Right lung (tissue), 5 donors: ENCODE results near the gene NET1. TPM values are rescaled to one million over a fixed set of nuclear protein-coding genes. Genes with fewer than 3 reads are reported as not detected.
A peak's percentile ranks its signal among the peaks of the same experiment; 100 is the strongest.
"Not testable (repeated sequence)": the region's sequence is repeated elsewhere in the genome, so short reads cannot be mapped to it uniquely, and the experiment has no call there.

Source experiments
- DNase-seq, 2 donors: peaks; one replicate each; pipeline ENCODE4 v3.0.0-alpha.2; 2013
- polyA plus RNA-seq, 5 donors: library from polyadenylated mRNA; unstranded; fragments of 120-200 nt; gene quantifications; one replicate each; pipeline versions ENCODE4 v1.2.1 to v1.2.3, GENCODE V29; 2013; ENCODE audit warnings: inconsistent platforms in 1 of 5, low replicate concordance in 1 of 5; ENCODE audit not compliant: insufficient read length in 5 of 5, insufficient read depth in 1 of 5

The NET1 gene
- polyA plus RNA-seq, 5 donors: 129 to 220 (median 187) TPM

DNA sequence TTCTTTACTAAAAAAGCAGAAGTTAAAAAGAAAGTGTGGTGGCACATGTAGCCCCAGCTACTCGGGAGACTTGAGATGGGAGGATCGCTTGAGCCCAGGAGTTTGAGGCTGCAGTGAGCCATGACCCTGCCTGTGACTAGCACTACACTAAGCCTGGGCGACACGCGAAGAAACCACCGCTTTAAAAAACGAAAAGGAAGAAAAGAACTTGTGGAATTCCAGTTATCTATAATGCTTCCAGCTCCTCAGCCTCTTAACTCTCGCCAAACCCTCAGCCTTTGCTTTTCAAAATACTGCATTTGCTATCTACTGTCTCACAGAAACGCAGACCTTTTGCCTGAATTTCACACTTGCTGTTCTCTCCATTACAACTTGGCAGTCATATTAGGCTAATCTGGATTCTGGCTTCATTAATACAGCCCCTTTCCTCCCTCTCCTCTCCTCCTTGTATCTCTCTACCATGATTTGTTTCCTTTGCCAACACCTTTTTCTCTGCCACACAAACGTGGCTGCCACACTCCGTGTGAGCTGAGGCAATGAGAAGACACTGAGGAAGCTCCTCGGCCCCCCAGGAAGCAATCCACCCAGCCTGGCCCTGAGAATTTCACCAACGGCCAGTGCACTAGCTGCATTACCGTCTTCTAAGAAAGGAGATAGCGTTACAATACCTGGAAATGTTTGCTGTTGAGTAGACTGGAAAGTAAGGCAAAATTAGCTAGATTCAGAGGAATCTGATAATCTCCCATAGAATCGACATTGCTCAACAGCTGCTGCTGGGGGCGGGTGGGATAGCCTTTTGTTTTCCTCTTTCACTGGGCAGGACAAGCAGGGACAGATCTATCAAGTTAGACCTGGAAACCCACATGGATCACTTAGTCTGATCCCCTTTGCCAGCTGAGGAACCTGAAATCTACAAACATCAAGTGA is 49.8 kb downstream of the NET1 start:
- DNase-seq: no peak

DNA sequence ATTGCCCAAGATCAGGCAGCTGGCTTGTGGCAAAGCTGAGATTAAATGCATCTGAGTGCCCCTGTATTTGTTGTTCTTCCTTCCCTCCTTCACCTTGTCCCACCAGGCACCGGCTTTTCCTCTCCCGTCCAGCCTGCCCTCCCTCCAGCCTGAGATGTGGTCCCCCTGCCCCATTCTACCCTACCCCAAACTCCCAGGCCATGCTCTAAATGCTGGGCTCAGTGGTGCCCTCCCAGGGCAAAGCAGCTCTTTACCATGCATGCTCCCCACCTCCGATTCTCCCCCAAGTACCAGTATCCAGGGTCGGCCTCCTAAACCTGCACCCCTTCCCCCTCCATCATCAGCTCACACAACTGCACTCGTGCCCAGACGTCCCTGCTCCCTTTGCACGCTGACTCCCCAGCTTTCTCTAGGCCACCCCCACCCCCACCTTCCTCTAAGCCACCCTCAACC is 50.5 kb downstream of the NET1 start:
- DNase-seq: no peak

DNA sequence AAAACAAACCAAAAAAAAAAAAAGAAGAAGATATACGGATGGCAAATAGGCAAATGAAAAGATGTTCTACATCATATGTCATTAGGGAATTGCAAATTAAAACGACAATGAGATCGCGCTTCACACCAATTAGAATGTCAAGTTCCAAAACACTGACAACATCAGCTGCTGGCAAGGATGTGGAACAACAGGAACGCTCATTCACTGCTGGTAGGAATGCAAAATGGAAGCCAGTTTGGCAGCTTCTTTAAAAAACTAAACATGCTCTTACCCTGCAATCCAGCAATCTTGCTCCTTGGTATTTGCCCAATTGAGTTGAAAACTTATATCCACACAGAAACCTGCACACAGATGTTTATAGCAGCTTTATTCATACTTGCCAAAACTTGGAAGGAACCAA is 52.2 kb downstream of the NET1 start:
- DNase-seq: no peak

DNA sequence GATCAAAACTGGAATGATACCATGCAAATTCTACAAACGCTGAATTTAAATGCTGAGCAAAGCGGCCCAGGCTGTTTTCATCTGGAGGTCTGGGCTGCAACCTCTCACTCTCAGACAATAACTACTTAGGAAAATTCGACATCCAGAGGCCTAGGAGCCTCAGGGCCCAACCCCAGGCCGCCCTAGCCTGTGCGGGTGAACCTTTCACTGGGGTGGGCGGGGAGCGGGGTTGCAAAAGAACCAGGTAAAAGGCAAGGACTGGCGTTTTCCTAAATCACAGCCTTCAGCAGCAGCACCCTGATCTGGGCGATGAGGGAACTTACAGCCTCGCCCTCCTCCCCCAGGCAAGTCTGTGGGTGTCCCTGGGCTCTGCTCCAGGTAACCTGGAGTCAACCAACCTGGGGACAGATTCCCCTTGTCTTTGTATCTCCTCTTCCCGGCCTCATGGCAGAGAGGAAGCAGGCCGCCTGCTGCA is 53.7 kb downstream of the NET1 start:
- no peak for DNase-seq

DNA sequence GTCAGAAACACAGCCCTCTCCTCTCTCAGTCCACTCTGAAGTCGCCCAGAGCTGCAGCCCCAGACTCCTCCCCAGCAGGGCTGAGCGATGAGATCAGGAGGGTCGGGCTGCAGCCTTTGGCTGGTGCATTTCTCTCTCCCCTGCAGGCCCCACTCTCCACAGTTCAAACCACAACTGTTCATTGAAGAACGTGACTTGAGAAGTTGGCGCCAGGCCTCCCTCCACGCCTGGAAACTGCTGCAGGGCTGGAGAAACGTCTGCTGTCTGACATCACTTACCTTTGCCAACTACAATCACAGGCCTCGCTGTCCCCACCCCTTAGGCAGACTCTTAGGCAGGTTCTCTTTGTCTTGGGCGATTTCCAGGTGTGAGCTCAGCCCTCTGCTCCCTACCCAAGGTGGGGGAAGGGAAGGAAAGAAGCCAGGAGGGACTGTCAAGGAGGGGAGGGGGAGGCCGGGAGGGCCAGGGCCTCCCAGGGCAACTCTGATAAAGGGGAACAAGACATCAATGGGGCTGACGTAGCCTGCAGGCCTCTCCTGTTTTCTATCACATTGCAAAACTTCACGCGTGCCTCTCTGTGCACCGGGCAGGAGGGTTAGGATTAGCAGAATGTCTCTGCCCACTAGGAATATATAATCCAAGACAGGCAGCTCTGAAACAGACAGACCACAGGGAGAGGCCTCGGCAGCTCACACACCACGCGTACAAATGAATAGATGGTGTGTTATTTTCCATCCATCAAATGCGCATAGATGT is 54.3 kb downstream of the NET1 start:
- DNase-seq: peak; percentile 78 to 81

GRCh38 chr10:5467207-5467535 is 54.8 kb downstream of the NET1 start:
- no peak for DNase-seq

- DNase-seq: no peak
These were observed 55.4 kb downstream of the NET1 start for GRCh38 chr10:5467634-5468255.

GRCh38 chr10:5468262-5469106 is 56.1 kb downstream of the NET1 start:
- no peak for DNase-seq

- DNase-seq: no peak
These were observed 57.1 kb downstream of the NET1 start for GRCh38 chr10:5469353-5470061.

DNA sequence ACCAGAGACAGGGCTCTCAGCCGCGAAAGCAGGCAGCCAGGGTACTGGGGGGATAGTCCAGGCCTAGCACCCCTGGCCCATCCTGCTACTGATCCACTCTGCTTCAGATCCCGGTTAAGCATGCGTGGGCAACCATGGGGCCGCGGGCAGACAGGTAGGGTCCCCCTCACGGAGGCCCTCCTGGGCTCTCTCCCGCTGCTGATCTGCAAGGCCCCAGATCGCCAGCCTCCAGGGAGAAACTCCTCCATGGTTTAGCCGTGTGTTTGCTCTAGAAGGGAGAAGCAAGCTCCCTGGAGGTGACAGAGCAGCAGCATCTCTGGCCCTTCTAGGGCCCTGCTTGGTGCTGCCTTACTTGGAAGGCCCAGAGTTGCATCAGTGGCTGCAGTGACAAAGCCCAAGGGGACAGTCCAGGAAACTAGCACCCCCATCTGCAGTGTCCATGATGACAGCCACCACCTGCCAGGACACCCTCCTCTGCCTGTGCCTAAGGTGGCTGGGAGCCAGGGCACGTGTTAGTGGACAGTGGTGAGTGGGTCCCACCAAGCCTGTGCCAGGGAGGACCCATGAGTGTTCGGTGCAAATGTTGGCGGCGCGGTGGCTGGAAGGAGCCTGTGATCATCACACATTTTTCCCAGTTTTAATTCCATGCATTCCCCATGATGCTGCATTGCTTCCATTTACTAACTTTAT is 57.9 kb downstream of the NET1 start:
- DNase-seq: no peak

DNA sequence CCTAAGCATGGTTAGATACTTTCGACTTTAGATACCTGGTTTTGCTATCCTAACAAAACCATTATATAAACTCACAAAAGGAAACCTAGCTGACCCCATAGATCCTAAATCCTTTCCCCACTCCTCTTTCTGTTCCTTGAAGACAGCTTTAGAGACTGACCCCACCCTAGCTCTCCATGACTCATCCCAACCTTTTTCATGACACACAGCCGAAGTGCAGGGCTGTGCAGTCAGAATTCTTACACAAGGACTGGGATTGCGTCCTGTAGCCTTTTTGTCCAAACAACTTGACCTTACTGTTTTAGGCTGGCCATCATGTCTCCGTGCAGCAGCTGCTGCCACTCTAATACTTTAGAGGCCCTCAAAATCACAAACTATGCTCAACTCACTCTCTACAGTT is 62.3 kb downstream of the NET1 start:
- not testable (repeated sequence) for DNase-seq

DNA sequence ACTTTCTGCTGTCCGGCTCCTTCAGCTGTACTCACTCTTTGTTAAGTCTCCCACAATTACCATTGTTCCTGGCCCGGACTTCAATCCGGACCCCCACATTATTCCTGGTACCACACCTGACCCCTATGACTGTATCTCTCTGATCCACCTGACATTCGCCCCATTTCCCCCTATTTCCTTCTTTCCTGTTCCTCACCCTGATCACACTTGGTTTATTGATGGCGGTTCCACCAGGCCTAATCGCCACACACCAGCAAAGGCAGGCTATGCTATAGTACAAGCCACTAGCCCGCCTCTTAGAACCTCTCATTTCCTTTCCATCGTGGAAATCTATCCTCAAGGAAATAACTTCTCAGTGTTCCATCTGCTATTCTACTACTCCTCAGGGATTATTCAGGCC is 62.7 kb downstream of the NET1 start:
- not testable (repeated sequence) for DNase-seq

DNA sequence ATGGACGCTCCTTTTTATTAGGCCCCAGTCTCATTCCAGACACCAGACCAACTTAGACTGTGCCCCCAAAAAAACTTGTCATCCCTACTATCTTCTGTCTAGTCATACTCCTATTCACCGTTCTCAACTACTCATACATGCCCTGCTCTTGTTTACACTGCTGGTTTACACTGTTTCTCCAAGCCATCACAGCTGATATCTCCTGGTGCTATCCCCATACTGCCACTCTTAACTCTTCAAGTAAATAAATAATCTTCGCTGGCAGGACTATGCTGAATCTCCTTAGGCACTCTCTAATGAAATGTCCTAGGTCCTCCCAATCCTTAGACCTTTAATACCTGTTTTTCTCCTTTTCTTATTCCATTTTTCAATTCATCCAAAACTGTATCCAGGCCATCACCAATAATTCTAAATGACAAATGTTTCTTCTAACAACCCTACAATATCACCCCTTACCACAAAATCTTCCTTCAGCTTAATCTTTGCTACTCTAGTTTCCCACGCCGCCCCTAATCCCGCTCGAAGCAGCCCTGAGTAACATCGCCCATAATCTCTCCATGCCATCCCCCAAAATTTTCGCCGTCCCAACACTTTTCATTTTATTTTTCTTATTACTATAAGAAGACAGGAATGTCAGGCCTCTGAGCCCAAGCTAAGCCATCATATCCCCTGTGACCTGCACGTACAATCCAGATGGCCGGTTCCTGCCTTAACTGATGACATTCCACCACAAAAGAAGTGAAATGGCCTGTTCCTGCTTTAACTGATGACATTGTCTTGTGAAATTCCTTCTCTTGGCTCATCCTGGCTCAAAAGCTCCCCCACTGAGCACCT is 63.8 kb downstream of the NET1 start:
- not testable (repeated sequence) for DNase-seq

GRCh38 chr10:5476918-5477525 is 64.7 kb downstream of the NET1 start:
- no peak for DNase-seq

DNA sequence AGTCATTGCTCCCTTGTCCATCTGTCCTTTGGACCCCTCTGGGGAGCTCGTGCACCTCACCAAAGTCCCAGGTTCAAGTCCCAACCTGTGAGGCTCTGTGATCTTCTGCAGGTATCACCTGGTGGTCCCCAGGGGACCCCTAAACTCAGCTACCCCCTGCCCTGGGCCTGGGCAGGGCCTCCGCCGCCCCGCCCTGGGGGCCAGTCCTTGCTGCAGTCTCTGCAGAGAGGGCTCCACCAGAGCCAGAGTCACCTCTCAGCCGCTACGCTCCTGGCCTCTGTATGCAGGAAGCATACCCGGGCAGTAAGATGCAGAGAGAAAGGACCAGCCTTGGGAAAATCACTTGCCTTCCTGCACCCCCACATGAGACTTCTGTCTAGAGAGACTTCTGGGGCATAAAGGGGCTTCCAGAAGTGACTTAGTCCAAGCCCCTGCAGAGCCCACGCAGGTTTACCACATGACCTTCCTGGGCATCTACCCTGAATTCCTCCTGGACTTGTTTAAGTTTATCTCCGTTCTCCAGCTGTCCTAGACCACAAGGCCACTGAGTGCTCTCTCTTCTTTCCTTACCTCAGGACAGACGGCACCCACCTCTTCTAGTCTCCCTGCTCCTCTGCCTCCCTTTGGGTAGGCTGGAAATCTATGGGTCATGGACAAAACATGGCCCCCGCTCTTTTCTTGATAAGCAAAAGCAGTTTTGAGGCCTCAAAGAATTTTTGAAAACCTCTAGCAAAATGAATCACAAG is 65.8 kb downstream of the NET1 start:
- no peak for DNase-seq

DNA sequence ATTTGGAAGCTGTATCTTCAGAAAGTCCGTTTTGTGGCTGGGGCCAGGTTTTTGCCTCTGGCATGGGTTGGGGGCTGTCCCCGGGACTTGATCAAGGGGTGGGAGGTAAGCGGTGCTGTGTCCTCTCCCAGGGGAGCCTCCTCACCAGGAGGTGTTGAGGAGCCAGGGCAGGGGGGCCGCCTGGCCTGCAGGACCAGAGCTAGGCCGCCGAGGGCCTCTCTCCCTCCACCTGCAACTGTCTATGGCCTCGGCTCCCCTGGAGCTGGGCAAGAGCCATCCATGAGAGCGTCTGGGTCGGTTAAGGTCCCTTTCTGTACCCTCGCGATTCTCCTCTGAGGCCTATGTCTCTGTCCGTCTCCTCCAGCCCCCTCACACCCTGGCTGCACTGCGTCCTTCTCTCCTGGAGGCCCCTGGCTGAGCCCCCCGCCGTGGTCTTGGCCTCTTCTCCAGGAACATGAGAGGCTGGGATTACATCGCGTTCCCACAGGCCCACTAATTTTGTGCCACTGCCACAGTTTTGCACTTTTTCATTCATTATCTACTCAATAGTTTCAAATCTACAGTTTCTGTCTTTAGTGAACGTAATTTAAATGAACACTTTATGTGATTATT is 66.4 kb downstream of the NET1 start:
- DNase-seq: no peak

DNA sequence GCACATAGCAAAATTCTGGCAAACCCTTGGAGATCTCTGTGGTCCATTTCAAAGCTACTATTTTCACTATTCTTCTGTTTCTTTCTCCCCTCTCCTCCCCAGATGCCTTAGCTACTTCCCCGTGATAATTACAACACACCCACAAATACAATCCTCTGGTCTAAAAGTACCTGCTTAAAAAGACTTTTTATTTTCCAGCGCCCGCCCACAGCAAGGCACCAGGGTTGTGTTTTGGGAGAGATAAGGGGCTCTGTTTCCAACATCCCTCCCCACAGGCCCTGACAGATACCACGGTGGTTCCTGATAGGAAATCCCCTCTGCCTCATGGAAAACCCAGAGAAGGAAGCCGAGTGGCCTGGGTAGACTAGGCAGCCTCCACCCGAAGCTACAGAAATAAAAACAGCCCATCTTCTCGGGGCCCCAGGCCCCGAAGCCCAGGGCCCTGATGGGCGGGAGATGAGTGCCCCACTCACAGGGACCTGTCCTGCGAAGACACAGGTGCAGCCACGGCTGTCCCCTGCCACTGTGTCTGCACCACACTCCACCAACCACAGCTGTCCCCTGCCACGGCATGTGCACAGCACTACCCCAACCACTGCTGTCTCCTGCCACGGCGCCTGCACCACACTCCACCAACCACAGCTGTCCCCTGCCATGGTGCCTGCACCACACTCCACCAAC is 67.3 kb downstream of the NET1 start:
- DNase-seq: no peak
